HepG2 (cell line): ENCODE results near the gene CCDC201. TPM values are rescaled to one million over a fixed set of nuclear protein-coding genes. Genes with fewer than 3 reads are reported as not detected.

Experiments used
- AKNA ChIP-seq: sonication (generic); formaldehyde crosslinking; IDR thresholded peaks from 2 replicates; pipeline ENCODE4 v1.4.0; 2020; ENCODE audit warnings: missing genetic modification reagents, borderline replicate concordance
- CHCHD3 ChIP-seq: sonication (generic); formaldehyde crosslinking; IDR thresholded peaks from 2 replicates; pipeline ENCODE4 v1.8.0; 2022; ENCODE audit warnings: mild to moderate bottlenecking, missing genetic modification reagents, moderate library complexity
- NFYB ChIP-seq: sonication (generic); formaldehyde crosslinking; IDR thresholded peaks from 2 replicates; pipeline ENCODE4 v1.4.0; 2020; ENCODE audit warnings: missing genetic modification reagents
- SALL1 ChIP-seq: sonication (generic); formaldehyde crosslinking; IDR thresholded peaks from 2 replicates; pipeline ENCODE4 v1.8.0; 2022; ENCODE audit warnings: mild to moderate bottlenecking, missing genetic modification reagents
- STAT6 ChIP-seq: sonication (generic); formaldehyde crosslinking; IDR thresholded peaks from 2 replicates; pipeline ENCODE4 v1.4.0; 2020; ENCODE audit warnings: missing genetic modification reagents, mild to moderate bottlenecking, borderline replicate concordance
- TAF15 ChIP-seq: fragments of 200-400 bp; formaldehyde crosslinking; IDR thresholded peaks from one replicate; pipeline ENCODE4 v1.6.1; 2018; ENCODE audit warnings: mild to moderate bottlenecking, low read depth, low read length; ENCODE audit not compliant: poor library complexity, severe bottlenecking
- TOE1 ChIP-seq: sonication (generic); formaldehyde crosslinking; IDR thresholded peaks from 2 replicates; pipeline ENCODE4 v1.4.0; 2020; ENCODE audit warnings: mild to moderate bottlenecking, missing genetic modification reagents
- ZBTB26 ChIP-seq: IDR thresholded peaks from 2 replicates; pipeline ENCODE4 v1.6.1; 2016; ENCODE audit warnings: missing compliant biosample characterization, missing genetic modification reagents, borderline replicate concordance
- ZFP62 ChIP-seq: sonication (generic); formaldehyde crosslinking; IDR thresholded peaks from 2 replicates; pipeline ENCODE4 v1.4.0; 2020; ENCODE audit warnings: missing genetic modification reagents
- ZNF136 ChIP-seq: sonication (generic); formaldehyde crosslinking; IDR thresholded peaks from 2 replicates; pipeline ENCODE4 v1.8.1; 2022; ENCODE audit warnings: low read depth, mild to moderate bottlenecking, moderate library complexity, missing genetic modification reagents
- ZNF296 ChIP-seq: sonication (generic); formaldehyde crosslinking; conservative IDR thresholded peaks from 2 replicates; pipeline ENCODE4 v1.5.0; 2020; ENCODE audit warnings: mild to moderate bottlenecking, missing genetic modification reagents
- ZNF468 ChIP-seq: sonication (generic); formaldehyde crosslinking; IDR thresholded peaks from 2 replicates; pipeline ENCODE4 v1.8.0; 2022; ENCODE audit warnings: mild to moderate bottlenecking, moderate library complexity, missing genetic modification reagents
- ZNF512B ChIP-seq: sonication (generic); formaldehyde crosslinking; IDR thresholded peaks from 2 replicates; pipeline ENCODE4 v1.5.1; 2020; ENCODE audit warnings: missing genetic modification reagents, mild to moderate bottlenecking, borderline replicate concordance
- ZNF567 ChIP-seq: sonication (generic); formaldehyde crosslinking; IDR thresholded peaks from 2 replicates; pipeline ENCODE4 v1.8.1; 2023; ENCODE audit warnings: mild to moderate bottlenecking, missing genetic modification reagents, borderline replicate concordance
- ZNF644 ChIP-seq: IDR thresholded peaks from 2 replicates; pipeline ENCODE4 v1.6.1; 2016; ENCODE audit warnings: low read depth
- polyA plus RNA-seq, 8 experiments: library from polyadenylated mRNA; depleted of rRNA in 3 of 8; stranded (reverse) in 7 of 8; unstranded in 1 of 8; fragments of >200 nt; fragmentation: Illumina TruSeq in 4 of 8; extraction: Trizol in 4 of 8; gene quantifications; 2 replicates each; pipeline versions ENCODE4 v1.2.1 to v1.2.3, GENCODE V29; 2011 to 2016; ENCODE audit warnings: low read depth in 4 of 8, missing spikeins in 1 of 8, mixed read lengths in 1 of 8; ENCODE audit not compliant: insufficient read depth in 1 of 8
- total RNA-seq, 5 experiments: library from RNA; depleted of rRNA; stranded (reverse); fragments of >200 nt; fragmentation: Illumina TruSeq; extraction: Trizol; gene quantifications; 2 replicates each; pipeline ENCODE4 v1.2.3, GENCODE V29; 2016; ENCODE audit warnings: low read depth in 1 of 5

The CCDC201 gene
- total and polyA plus RNA-seq, 2 of the 13 experiments (the other 11 are each of a cell fraction or from before 2014, with no cell fraction given), result 0.92 TPM; not detected in 1

- TF ChIP-seq ZNF512B (CRISPR knock-in tag) (peak; percentile 46; the same call in 1 of the 2 replicates), TAF15 (no peak), ZNF567 (CRISPR knock-in tag) (no peak), ZNF468 (CRISPR knock-in tag) (no peak; the same call in 1 of the 2 replicates), SALL1 (CRISPR knock-in tag) (peak; percentile 38), STAT6 (CRISPR knock-in tag) (peak; percentile 74; the same call in 1 of the 2 replicates), ZNF136 (CRISPR knock-in tag) (peak; percentile 80), AKNA (CRISPR knock-in tag) (peak; percentile 90; the same call in 1 of the 2 replicates), TOE1 (CRISPR knock-in tag) (0 out of 2 replicates have a peak, but pooled peaks have one; percentile 12), CHCHD3 (CRISPR knock-in tag) (no peak), ZNF296 (CRISPR knock-in tag) (peak; percentile 39; the same call in 1 of the 2 replicates), ZFP62 (CRISPR knock-in tag) (0 out of 2 replicates have a peak, but pooled peaks have one; percentile 12), ZNF644 (CRISPR knock-in tag) (0 out of 2 replicates have a peak, but pooled peaks have one; percentile 8), NFYB (CRISPR knock-in tag) (no peak), ZBTB26 (CRISPR knock-in tag) (0 out of 2 replicates have a peak, but pooled peaks have one; percentile 44)
Observed at GRCh38 chr7:45891462-45892402, 18.9 kb upstream of the CCDC201 start (continued).
